NCI-H748 (cell line): ENCODE results near the gene DEFB114.

ENCODE experiments used
- DNase-seq: peaks from one replicate; lab custom pipeline; 2025; ENCODE audit not compliant: unreplicated experiment; lab: John Stamatoyannopoulos, UW

The DEFB114 gene

GRCh38 chr6:49937017-49937416 lies 26.9 kb downstream of the DEFB114 start:
- no peak for DNase-seq

GRCh38 chr6:49935387-49935786 lies 28.6 kb downstream of the DEFB114 start:
- DNase-seq: no peak

GRCh38 chr6:49934770-49935169 lies 29.2 kb downstream of the DEFB114 start:
- no peak for DNase-seq

DNA sequence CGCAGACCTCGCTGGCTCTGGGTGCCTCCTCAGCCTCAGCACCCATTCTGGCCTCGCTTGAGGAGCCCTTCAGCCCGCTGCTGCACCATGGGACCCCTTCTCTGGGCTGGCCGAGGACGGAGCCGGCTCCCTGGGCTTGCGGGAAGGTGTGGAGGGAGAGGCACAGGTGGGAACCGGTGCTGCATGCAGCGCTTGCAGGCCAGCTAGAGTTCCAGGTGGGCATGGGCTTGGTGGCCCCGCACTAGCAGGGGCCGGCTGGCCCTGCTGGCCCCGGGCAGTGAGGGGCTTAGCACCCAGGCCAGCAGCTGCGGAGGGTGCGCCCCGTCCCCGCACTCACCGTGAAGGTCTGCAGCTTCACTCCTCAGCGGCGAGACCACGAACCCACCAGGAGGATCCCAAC lies 30.4 kb downstream of the DEFB114 start:
- no peak for DNase-seq

GRCh38 chr6:49929340-49929739 lies 34.6 kb downstream of the DEFB114 start:
- no peak for DNase-seq

GRCh38 chr6:49923826-49924225 lies 40.1 kb downstream of the DEFB114 start:
- DNase-seq: peak; percentile 64

DNA sequence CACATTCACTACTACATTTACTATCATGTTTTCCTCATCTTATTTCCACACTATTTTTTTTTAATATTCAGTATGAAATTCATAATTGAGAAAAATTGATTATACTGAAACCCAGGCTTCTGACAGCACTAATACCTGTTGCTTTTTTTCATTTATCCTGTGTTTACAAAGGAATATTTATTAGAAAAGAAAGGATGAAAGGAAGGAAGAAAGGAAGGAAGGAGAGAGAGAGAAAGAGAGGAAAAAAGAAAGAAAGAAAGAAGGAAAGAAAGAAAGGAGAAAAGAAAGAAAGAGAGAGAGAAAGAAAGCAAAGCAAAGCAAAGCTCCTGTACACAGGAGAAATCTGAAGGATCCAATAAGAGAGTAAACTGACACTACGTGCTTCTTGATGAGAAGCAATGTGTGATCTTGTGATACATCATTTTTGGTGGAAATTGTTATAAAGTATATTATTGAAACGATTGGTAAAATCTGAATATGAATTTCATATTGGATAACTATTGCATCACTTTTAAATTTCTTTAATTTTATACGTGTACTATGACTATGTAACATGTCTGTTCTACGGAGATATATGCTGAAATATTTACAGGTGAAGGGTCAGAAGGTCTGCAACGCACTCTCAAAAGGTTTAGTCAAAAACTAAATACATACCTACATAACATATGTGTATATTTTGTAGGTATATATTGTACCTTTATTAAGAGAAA lies 43.9 kb downstream of the DEFB114 start:
- no peak for DNase-seq

DNA sequence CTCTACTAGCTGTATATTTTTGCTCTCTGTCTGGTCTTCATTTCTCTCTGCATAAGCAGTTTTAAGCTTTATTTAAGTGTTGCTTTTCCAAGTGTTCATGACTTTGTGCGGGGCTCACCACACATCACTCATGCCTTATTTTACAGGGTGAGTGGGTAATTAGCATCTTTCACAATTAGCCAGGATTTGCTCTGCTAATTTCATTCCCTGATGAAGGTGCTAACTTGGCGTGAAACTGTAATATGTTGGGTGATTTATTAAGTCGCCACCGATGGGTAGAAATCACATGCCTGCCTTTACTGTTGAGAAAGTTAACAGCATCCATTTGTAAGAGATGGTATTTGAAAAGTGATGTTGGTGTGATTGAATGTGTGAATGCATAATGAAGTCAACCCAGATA lies 44.7 kb downstream of the DEFB114 start:
- DNase-seq: no peak

DNA sequence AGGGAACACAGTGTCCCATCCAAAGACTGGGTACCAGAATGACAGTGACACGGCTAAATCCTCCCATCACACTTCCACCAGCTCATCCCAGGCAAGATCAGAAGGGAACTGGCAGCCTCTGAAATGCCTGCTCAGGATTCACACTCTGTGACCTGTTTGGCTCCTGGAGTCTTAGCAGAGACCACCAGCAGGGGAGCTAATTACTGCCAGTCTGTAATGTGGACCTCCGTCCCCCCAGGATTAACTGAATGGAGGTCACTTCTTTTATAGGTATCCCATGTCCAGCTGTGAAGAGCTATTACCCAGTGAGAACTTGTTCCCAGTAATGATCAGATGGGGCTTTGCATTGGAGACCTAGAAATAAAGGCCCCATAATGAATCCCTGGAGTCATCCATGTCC lies 45.2 kb downstream of the DEFB114 start:
- no peak for DNase-seq

- no peak for DNase-seq
Observed at GRCh38 chr6:49915035-49915434, 48.9 kb downstream of the DEFB114 start.

- peak; percentile 95 for DNase-seq
Observed at GRCh38 chr6:49913636-49914375, 50.2 kb downstream of the DEFB114 start.

DNA sequence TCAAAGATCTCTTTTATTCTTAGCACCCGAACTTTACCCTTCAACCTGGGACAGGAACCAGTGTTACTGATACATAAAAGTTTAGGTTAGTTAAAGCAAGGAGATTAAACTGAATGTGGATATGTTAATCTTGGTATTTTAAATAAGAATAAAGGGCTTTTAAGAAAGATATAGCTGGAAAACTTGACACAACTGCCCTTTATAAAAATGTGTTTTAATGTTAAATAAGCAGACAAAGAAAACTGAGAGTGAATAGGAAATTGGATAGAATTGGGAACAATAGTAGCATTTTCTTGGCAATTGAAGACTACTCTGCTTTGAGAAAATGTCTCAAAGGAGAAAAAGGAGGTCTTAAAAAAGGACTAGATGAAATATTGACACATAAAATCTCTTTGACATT lies 51.8 kb downstream of the DEFB114 start:
- no peak for DNase-seq

DNA sequence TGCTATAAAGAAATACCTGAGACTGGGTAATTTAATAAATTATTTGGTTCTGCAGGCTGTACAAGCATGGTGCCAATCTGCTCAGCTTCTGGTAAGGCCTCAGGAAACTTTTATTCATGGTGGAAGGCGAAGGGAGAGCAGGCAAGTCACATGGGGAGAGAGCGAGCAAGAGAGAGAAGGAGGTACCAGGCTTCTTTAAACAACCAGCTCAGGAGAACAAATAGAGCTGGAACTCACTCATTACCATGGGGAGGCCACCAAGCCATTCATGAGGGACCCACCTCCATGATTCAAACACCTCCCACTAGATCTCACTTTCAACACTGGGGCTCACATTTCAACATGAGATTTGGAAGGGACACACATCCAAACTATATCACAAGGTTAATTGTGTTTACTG lies 52.7 kb downstream of the DEFB114 start:
- no peak for DNase-seq
